Hepatocyte (in vitro differentiated cells): ENCODE measurements around the gene OR6X1. TPM values are rescaled to one million over a fixed set of nuclear protein-coding genes. Genes with fewer than 3 reads are reported as not detected.

Source experiments
- DNase-seq: peaks from one replicate; pipeline ENCODE4 v3.0.0-alpha.2; 2016; ENCODE audit warnings: low spot score
- H2AFZ ChIP-seq: fragments of 200-600 bp; sonication (generic); 2 replicates; pipeline ENCODE4 v1.6.0; 2016; ENCODE audit warnings: antibody characterized with exemption, mild to moderate bottlenecking
- H3K27ac ChIP-seq: fragments of 200-600 bp; sonication (generic); 2 replicates; pipeline ENCODE4 v1.5.1; 2016; ENCODE audit warnings: mild to moderate bottlenecking
- H3K27me3 ChIP-seq: fragments of 200-600 bp; sonication (generic); 2 replicates; pipeline ENCODE4 v1.6.1; 2016
- H3K36me3 ChIP-seq: fragments of 200-600 bp; sonication (generic); replicated peaks from 2 replicates; pipeline ENCODE4 v1.5.1; 2016; ENCODE audit warnings: low read depth; ENCODE audit not compliant: insufficient read depth
- H3K4me1 ChIP-seq: fragments of 200-600 bp; sonication (generic); 2 replicates; pipeline ENCODE4 v1.5.1; 2016; ENCODE audit warnings: mild to moderate bottlenecking, moderate library complexity; ENCODE audit not compliant: insufficient read depth
- H3K4me2 ChIP-seq: fragments of 200-600 bp; sonication (generic); 2 replicates; pipeline ENCODE4 v1.6.0; 2016
- H3K4me3 ChIP-seq: fragments of 200-600 bp; sonication (generic); 2 replicates; pipeline ENCODE4 v1.5.1; 2016; ENCODE audit warnings: mild to moderate bottlenecking
- H3K79me2 ChIP-seq: fragments of 200-600 bp; sonication (generic); 2 replicates; pipeline ENCODE4 v1.6.0; 2017; ENCODE audit warnings: mild to moderate bottlenecking
- H3K9me2 ChIP-seq: fragments of 200-600 bp; sonication (generic); replicated peaks from 2 replicates; pipeline ENCODE4 v1.6.0; 2017; ENCODE audit warnings: mild to moderate bottlenecking; ENCODE audit not compliant: insufficient read depth
- H3K9me3 ChIP-seq: fragments of 200-600 bp; sonication (generic); 2 replicates; pipeline ENCODE4 v1.5.1; 2016; ENCODE audit warnings: low read depth, mild to moderate bottlenecking
- H4K20me1 ChIP-seq: fragments of 200-600 bp; sonication (generic); 2 replicates; pipeline ENCODE4 v1.6.0; 2016; ENCODE audit warnings: mild to moderate bottlenecking; ENCODE audit not compliant: insufficient read depth, poor library complexity, severe bottlenecking
- EZH2 ChIP-seq: fragments of 200-600 bp; sonication (generic); IDR thresholded peaks from 2 replicates; pipeline ENCODE4 v1.6.1; 2016; ENCODE audit warnings: antibody characterized with exemption, mild to moderate bottlenecking, borderline replicate concordance
- EZH2phosphoT487 ChIP-seq: fragments of 200-600 bp; sonication (generic); IDR thresholded peaks from one replicate; pipeline ENCODE4 v1.6.1; 2018; ENCODE audit warnings: antibody characterized with exemption, mild to moderate bottlenecking, low read depth, moderate library complexity; ENCODE audit not compliant: unreplicated experiment, severe bottlenecking
- WGBS: methylation state at CpG from one replicate; pipeline ENCODE4 v1.1.6; 2016; ENCODE audit warnings: low lambda C conversion rate; ENCODE audit errors: missing lambda C conversion rate; 5-methylcytosine and 5-hydroxymethylcytosine counted together
- polyA plus RNA-seq: library from polyadenylated mRNA; unstranded; fragments of >200 nt; fragmentation: Nextera tagmentation; extraction: Ambion mirVana; gene quantifications from 2 replicates; pipeline ENCODE4 v1.2.1, GENCODE V29; 2016
- total RNA-seq: library from RNA; depleted of rRNA; stranded (reverse); fragments of >200 nt; gene quantifications from 2 replicates; pipeline ENCODE4 v1.2.3, GENCODE V29; 2014
- TF ChIP-seq, protein P1 (sequence below): fragments of 200-600 bp; sonication (generic); IDR thresholded peaks from 2 replicates; pipeline ENCODE4 v1.5.1; 2016; ENCODE audit warnings: antibody characterized with exemption, mild to moderate bottlenecking; ENCODE audit not compliant: poor library complexity

Gene OR6X1
- total and polyA plus RNA-seq, 2 experiments from 2014 or later = not detected

DNA sequence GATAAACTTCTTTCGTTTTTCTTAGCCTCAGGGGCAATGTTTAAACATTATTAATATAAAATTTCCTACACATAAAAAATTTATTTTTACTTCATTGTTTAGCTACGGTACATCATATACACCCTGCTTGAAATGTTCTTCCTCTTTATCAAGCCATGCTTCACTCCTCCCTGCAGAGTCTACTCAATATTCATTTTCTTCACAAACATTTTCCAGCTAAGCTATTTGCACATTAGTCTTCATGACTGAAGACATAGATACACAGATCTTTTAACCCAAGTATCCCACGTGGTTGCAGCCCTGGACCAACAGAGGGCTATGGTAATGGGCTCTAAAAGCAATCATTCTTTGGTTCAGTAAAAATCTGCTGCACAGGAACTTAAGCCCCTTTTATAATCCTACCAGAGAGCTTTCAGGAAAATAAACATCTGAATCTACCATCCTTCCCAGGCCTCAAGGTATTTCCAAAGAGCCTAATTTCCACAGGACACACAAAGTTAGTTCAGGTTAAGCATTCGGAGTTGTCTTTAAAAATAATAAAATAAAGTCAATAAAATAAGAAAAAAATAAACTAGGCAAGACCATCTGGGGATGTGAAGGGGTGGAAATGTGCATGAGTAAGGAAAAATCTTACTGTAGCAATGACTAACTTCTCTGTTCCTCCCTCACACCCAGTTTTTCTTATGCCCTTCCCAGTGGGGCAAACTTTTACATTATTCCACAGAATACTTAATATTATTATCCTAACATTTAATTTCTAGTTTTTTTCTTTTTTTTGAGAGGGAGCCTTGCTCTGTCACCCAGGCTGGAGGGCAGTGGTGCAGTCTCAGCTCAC, 21.6 kb upstream of the OR6X1 start:
- no peaks in the 10 kb centered on the region for H3K36me3 ChIP-seq
- TF ChIP-seq, protein P1, sequence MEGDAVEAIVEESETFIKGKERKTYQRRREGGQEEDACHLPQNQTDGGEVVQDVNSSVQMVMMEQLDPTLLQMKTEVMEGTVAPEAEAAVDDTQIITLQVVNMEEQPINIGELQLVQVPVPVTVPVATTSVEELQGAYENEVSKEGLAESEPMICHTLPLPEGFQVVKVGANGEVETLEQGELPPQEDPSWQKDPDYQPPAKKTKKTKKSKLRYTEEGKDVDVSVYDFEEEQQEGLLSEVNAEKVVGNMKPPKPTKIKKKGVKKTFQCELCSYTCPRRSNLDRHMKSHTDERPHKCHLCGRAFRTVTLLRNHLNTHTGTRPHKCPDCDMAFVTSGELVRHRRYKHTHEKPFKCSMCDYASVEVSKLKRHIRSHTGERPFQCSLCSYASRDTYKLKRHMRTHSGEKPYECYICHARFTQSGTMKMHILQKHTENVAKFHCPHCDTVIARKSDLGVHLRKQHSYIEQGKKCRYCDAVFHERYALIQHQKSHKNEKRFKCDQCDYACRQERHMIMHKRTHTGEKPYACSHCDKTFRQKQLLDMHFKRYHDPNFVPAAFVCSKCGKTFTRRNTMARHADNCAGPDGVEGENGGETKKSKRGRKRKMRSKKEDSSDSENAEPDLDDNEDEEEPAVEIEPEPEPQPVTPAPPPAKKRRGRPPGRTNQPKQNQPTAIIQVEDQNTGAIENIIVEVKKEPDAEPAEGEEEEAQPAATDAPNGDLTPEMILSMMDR = no peak
- TF ChIP-seq EZH2 (no peak), EZH2phosphoT487 (no peak)
- WGBS = 49% methylated on average over 4 of the region's 4 CpGs
- H4K20me1 ChIP-seq = no peaks in the 10 kb centered on the region
- no peaks in the 10 kb centered on the region for H3K9me3 ChIP-seq
- no peaks in the 10 kb centered on the region for H3K79me2 ChIP-seq
- no peaks in the 10 kb centered on the region for H3K27me3 ChIP-seq
- H3K9me2 ChIP-seq = no peaks in the 10 kb centered on the region
- no peaks in the 10 kb centered on the region for H3K4me1 ChIP-seq
- no peak overlapping the region for H3K4me3 ChIP-seq
- no peak overlapping the region for H3K4me2 ChIP-seq
- DNase-seq = no peak
- no peak overlapping the region for H3K27ac ChIP-seq
- no peak overlapping the region for H2AFZ ChIP-seq

DNA sequence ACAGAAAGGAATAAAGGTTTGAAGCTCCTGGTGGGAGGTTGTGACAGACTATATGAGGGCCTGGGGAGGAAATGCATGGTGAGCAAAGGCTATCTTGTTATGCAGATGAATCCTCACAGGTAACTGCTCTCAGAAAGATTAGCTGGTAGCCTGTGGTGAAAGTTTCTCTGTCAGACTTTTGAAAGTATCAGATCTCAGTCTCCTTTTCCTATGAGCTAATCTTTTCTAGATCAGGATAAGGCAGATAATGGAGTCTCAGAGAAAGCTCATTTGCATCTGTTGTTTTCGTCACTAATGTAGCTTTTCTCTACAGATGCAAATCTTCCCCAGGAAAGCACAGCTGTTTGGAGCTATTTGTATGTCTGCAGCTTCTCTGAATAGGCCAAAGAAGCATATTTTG, 21.0 kb upstream of the OR6X1 start:
- WGBS = 70% methylated on average over 1 of the region's 1 CpG
- no peaks in the 10 kb centered on the region for H3K9me3 ChIP-seq
- no peak overlapping the region for H2AFZ ChIP-seq
- H3K36me3 ChIP-seq = no peaks in the 10 kb centered on the region
- no peak overlapping the region for H3K27ac ChIP-seq
- H3K4me2 ChIP-seq = no peak overlapping the region
- DNase-seq = no peak
- no peaks in the 10 kb centered on the region for H3K27me3 ChIP-seq
- TF ChIP-seq, protein P1 = no peak
- TF ChIP-seq EZH2 (no peak), EZH2phosphoT487 (no peak)
- H4K20me1 ChIP-seq = no peaks in the 10 kb centered on the region
- no peaks in the 10 kb centered on the region for H3K9me2 ChIP-seq
- no peaks in the 10 kb centered on the region for H3K4me1 ChIP-seq
- H3K79me2 ChIP-seq = no peaks in the 10 kb centered on the region
- no peak overlapping the region for H3K4me3 ChIP-seq

- H3K4me1 ChIP-seq = no peaks in the 10 kb centered on the region
Measured at GRCh38 chr11:123773959-123774358, 19.6 kb upstream of the OR6X1 start.

More at GRCh38 chr11:123773959-123774358, 19.6 kb upstream of the OR6X1 start:
- H3K27ac ChIP-seq = no peak overlapping the region
- 84% methylated on average over 1 of the region's 1 CpG for WGBS
- no peak overlapping the region for H3K4me2 ChIP-seq
- no peaks in the 10 kb centered on the region for H3K9me3 ChIP-seq
- no peaks in the 10 kb centered on the region for H3K9me2 ChIP-seq
- no peak for DNase-seq
- no peak overlapping the region for H3K4me3 ChIP-seq
- H3K36me3 ChIP-seq = no peaks in the 10 kb centered on the region
- no peaks in the 10 kb centered on the region for H4K20me1 ChIP-seq
- TF ChIP-seq EZH2 (no peak), EZH2phosphoT487 (no peak)
- TF ChIP-seq, protein P1 = no peak
- no peaks in the 10 kb centered on the region for H3K79me2 ChIP-seq
- H2AFZ ChIP-seq = no peak overlapping the region
- H3K27me3 ChIP-seq = no peaks in the 10 kb centered on the region
